NCI-H460 (cell line): ENCODE data around the gene RASGRP3. TPM values are rescaled to one million over a fixed set of nuclear protein-coding genes. Genes with fewer than 3 reads are reported as not detected.

Source experiments
- DNase-seq: peaks from one replicate; pipeline ENCODE4 v3.0.0-alpha.2; 2016; ENCODE audit warnings: low read depth; ENCODE audit errors: extremely low read depth
- total RNA-seq: library from RNA; depleted of rRNA; stranded (reverse); fragments of >200 nt; shearing (Covaris generic); gene quantifications from 2 replicates; pipeline ENCODE4 v1.2.3, GENCODE V29; 2014

The RASGRP3 gene
- total RNA-seq, 1 experiment from 2014 or later: not detected

DNA sequence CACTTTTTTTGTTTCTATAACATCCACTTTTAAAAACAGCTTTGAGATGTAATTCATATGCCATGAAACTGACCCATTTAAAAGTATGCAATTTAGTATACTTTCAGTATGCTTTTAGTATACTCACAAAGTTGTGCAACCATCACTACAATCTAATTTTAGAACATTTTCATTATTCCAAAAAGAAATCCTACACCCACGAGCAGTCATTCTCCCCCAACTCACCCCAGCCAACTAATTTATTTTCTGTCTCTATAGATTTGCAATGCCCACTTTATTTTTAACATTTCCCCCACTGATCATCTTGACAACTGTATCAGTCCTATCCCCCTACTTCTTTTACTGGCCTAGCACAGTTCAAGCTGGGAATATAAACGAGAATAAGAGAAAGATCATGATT is 83.6 kb downstream of the RASGRP3 start:
- no peak for DNase-seq

DNA sequence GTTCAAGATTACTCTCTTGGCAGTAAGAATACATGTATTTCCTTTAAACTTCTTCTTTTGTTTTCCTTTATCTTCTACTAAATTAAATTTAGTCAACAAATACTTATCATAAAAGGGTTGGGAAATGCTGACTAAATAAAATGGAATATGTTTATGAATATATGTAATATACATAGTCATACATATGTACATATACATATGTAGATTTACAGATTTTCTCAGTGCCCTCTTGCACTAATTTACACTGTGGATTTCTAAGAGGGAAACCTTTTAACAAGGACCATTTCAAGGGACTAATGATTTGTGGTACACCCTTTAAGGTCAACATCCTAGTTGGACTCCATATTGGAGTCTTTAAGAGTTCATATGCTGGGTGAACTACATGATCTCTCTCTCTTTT is 85.4 kb downstream of the RASGRP3 start:
- no peak for DNase-seq

DNA sequence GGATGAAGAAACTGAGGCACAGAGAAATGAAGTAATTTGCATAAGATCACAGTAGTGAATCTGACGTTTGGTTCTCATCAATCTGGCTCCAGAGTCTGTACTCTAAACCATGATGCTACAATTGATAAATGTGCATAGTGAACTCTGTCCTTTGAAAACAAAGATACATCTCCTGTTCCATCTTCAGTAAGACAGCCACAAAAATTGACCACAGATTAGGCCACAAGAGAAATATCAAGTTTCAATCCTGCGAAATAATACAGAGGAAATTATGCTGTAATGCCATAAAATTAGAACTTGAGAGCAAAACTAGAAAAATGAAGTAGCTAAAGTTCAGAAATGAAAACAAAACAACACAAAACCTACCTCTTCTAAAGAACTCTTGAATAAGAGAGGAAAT is 94.2 kb downstream of the RASGRP3 start:
- no peak for DNase-seq

DNA sequence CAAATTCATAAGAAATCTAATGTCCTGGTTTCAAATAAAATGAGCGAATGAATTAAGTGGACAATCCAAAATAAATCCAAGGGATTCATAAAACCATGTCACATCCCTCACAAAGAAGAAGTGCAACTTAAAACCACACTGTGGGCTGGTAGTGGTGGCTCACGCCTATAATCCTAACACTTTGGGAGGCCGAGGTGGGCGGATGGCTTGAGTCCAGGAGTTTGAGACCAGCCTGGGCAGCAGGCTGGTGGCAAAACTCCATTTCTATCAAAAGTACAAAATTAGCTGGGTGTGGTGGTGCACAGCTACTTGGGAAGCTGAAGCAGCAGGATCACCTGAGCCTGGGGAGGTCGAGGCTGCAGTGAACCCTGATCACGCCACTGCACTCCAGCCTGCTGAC is 97.2 kb downstream of the RASGRP3 start:
- DNase-seq: no peak

DNA sequence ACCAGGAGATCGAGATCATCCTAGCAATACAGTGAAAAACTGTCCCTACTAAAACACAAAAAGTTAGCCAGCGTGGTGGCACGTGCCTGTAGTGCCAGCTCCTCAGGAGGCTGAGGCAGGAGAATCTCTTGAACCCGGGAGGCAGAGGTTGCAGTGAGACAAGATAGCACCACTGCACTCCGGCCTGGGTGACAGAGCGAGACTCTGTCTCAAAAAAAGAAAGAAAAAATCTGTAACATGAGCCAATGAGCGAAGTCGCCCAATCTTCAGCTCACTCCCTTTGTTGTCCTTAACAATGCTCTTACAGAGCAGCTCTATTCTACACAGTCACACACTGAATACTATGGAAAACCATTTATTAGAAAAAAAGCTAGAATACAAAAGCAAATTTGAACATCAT is 100.6 kb downstream of the RASGRP3 start:
- no peak for DNase-seq

DNA sequence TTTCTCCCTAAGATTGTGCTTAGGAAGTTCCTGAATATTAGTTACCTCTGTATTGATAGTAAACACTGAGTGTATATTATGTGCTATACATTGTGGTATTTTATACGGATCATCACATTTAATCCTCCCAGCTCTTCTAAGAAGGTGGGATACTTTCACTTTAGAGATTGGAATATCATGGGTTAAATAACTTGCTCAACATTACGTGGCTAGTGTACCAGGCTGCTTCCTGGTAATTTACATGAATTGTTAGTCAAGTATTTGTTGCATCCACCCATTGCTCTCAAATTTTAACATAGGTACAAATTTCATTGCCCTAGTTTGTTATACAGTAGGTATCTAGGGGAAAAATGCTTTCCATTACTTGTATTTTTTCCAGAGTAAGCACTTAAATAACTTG is 101.2 kb downstream of the RASGRP3 start:
- DNase-seq: no peak

DNA sequence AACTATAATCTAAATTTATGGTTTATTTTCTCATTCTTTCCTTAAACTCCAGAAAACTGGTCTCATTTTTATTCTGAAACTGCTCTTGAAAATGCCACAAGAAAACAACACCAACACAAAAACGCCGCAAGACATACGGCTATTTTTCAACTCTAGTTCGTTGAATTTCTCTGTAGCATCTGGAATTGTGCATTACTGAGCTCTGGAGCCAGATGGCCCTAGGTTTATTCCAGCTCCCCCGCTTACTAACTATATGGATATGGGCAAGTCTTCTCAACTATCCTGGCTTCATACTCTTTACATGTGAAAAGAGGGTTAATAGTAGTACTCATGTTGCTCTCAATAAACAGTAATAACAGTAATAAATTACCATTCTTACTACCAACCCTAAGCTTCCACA is 102.8 kb downstream of the RASGRP3 start:
- DNase-seq: no peak

DNA sequence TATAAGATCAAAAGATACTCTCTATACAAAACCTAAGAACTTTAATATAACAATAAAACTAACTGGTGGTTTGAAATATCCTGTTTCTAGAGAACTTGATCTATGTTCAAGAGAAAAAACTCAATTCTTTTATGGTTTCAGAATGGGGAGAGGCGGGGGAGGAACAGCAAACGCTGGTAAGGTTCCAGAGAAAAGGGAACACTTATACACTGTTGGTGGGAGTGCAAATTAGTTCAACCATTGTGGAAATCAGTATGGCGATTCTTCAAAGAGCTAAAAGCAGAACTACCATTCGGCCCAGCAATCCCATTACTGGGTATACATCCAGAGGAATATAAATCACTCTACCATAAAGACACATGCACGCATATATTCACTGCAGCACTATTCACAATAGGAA is 105.4 kb downstream of the RASGRP3 start:
- no peak for DNase-seq

DNA sequence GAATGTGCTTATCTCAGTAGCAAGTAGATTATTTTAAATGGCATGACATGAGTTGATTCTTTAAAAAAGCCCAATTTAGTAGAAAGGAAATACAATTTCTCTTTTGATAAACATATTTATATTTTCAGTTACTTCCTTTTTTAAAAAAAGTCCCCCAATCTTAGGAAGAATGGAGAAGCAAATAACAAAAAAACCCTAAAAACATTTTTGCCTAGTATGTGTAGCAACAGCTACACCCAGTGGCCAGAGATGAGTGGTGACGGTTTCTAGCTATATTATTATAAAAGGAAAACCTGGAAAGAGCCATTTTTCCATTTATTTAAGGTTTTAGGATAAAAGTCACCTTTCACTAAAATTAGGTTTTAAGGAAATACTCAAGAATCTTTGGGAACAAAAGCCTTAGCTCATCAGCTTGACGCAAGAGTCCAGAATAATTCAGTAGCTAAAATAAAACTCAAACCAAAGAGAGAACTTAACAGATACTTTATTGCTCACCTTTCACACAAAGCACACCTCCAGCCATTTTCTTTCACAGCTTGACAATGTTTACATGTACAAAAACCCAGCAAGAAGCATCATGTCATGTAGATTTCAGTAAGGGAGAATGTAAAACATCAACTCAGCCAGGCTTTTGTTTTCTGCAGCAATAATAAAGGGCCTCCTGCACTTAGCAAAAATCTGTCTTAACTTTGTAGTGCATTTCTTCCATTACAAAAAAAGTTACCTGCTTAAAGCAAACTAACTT is 106.9 kb downstream of the RASGRP3 start:
- peak; percentile 28 for DNase-seq

DNA sequence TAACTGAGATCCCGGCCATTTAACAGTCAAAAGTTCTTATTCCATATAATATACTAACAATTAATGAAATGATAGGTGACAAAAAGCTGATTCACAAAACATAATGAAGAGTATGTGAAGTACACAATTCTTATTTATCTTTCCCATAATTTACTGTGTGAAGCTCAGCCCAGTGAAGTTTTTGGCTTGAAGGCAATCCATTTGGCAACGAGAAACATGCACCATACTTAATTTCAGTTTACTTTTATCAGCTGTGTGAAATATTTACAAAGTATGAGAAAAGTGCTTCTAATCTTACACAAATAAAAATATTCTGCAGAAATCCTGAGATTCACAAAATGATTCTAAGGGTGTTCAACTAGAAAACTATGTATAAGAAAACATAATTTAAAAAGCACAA is 110.3 kb downstream of the RASGRP3 start:
- no peak for DNase-seq

DNA sequence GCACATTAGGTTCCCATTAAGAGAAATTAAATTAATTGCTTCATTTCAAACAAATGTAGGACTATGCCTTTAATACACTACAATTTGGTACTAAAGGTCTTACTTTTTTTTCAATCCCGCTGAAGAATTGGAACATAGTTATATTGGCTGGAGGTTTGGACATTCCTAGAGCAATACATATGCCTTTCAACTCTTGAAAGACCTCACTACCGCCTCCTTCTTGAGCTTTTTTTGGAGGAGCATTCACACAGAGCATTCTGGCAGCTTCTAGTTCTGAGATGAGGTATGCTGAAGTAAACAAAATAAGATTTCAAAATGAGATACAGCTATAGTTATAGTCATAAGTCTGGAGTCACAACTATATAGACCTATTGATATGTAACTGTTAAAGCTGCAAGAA is 111.8 kb downstream of the RASGRP3 start:
- DNase-seq: no peak

DNA sequence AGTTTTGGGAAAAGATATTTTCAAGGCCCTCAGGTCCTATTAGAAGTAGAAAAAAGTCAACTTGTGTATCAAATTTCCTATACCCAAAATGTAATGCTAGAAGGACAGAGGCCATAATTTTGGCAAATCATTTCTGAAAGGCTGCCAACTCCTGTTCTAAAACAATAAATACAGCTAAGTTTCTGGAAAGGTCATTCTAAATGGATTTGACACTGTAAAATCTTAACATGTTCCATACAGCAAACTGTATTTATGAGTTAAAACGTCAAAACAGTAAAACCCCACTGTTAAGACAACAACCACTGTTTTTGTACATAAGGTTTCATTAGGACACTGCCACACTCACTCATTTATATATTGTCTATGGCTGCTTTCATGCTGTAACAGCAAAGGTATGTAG is 113.0 kb downstream of the RASGRP3 start:
- no peak for DNase-seq

DNA sequence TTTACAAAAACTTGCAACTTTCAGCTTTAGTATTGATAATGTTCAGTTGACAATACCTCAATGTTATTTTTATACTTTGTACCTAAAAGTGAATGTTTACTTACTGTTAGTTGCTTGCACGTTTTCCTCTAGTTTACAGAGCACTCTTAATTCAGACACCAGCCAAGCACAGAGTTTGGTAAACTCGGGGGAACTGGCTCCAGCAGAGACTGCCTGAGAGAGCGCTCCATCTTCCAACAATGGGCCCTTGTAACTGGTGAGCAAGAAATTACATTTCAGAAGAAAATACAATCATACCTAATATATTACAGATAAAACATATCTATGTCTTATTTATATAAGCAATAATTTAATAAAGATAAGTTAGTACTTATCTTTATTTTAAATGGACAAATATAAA is 118.9 kb downstream of the RASGRP3 start:
- DNase-seq: no peak

DNA sequence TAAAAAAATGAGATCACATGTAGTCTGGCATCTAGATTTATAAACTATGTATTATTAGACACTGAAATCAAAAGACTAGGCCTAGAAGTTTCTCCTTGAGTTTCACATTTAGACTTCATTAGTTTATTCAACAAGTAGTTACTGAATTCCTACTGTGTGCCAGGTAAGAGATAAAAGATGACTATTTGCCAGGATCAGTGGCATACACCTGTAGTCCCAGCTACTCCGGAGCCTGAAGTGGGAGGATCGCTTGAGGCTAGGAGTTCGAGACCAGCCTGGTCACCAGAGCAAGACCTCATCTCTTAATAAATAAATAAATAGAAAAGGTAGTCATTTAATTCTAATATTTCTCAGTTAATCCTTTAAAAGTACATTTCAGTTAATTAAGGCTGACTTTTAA is 120.6 kb downstream of the RASGRP3 start:
- DNase-seq: no peak

DNA sequence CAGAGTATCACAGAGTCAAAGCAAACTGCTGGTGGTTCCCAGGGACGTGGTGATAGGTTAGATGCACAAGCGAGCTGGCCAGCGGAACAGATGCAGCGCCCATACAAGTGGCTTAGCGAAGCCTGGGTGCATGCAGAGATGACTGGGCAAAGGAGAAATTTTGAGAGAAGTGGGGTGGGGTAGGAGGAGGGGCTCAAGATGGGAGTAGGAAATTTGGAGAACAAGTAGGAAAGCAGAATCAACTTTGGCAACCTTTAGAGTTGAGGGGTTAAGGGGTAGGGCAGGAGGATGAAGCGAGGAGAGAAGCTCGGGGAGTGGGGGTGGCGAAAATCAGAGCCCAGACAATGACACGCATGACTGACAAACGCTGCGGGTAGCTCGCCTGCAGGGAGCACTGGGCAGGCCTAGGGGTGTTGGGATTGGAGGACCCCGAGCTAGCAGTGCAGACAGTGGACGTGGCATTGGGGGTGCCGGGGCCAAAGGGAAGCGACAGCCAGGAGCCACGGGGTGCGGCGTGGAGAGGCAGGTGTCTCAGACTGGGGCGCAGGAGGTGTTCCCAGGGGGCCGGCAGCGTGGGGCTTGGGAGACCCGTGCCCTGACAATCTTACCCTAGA is 122.2 kb downstream of the RASGRP3 start:
- peak; percentile 23 for DNase-seq

DNA sequence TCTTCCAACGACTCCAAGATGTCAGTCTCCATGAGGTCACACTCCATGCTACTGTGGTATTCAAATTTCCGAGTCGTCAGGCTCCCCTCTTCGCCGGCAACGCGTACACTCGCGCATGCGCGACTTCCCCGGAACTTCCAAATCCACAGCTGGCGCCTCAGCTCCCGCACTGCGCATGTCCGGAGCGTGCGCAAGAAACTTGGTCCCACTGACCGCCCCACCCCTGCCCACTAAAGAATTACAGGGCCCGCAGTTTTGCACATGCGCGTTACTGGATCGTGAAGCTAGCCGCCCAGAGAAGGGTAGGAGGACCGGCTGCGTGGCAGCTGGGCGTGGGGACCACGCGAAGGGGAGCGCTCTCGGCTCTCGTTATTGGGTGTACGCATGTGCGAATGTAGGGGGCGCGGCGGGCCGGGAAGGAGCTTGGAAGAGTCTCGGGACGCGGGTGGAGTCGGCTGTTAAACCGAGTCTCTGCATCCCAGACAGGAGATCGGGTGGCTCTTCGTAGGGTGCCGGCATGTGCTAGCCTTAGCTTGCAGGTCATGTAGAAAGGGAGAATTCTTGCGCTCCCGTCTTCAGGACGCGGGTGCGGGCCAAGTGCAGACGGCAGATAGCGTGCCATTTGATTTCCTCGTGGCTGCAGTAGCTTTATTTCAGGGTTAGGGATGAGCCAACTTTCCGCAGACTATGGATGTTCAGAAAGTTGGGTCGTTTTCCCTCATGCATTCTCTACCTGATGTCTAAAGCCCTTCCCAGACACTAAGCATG is 122.9 kb downstream of the RASGRP3 start, which contains the start of gene FAM98A:
TSS of gene FAM98A (minus strand) at position 125 of the 768 bp plus-strand sequence. CDS start at position 47, 78 bp downstream.
- DNase-seq: peak; percentile 99

DNA sequence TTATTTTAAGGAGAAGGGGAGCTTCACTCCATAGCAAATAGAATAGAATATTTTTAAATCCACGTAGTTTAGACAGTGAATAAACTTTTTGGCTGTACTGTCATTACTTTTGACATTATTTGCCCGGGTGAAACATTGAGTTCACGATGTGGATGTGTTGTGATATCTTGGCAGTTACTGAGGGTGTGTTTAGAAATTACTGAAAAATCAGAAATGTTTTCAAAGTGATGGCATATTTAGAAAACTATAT is 123.4 kb downstream of the RASGRP3 start:
- no peak for DNase-seq

DNA sequence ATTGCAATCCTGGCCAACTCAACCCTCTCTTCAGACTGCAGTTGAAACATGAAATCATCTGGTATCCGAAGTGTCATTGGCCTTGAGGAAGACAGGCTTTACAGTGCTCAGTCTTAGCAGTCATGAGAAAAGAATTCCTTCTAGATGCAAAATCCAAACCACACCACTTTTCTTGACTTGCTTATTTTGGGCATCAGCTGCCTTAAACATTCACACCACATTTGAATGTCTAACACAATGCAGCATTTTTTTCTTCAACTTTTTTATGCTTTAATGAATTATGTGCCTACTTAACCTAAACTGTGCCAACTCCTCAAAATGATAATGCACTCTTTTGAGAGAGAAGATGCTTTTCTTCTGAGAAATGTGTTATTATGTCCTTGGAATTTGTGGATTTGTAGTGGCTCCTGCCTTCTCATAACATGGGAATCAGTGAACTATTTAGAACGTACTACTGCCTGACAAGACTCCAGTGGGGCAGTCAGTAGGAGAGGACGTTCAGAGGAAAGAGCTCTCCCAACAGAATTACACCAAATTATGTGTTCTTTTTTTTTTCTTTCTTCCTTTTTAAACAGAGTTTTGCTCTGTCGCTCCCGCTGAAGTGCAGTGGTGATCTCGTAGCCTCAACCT is 125.9 kb downstream of the RASGRP3 start:
- DNase-seq: no peak

DNA sequence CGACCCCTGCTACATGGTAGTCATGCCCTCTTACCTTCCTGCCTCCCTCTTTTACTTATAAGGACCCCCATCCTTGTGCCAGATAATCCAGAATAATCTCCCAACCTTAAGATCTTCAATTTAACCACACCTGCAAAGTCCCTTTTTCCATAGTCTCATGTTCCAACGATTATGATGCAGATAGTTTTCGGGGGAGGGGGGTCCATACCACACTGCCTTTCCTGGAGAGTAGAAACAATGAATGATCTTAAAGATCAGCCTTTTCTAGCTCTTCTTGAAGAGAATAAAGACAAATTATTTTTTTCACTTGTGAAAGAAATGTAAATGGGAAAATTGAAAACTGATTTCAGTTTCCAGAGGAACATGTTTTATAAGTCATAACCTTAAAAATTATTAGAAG is 127.0 kb downstream of the RASGRP3 start:
- no peak for DNase-seq

DNA sequence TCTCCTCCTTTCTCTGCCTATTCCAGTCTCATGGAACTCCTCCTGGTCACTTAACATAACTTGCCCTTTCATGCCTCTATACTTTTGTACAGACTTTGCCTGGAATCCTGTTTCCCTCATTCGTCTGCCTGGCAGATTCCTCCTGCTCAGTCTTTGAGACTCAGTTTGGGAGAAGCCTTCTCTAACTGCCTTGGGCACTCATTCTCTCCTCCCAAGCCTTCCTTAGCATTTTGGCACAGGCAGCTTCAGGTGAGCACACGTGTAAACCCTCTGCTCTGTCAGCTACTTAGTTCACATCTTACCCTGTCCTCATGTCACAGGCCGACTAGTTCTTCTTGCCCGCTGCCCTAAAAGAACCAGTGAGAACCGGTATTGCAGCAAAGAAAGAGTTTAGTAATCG is 128.6 kb downstream of the RASGRP3 start:
- DNase-seq: no peak

DNA sequence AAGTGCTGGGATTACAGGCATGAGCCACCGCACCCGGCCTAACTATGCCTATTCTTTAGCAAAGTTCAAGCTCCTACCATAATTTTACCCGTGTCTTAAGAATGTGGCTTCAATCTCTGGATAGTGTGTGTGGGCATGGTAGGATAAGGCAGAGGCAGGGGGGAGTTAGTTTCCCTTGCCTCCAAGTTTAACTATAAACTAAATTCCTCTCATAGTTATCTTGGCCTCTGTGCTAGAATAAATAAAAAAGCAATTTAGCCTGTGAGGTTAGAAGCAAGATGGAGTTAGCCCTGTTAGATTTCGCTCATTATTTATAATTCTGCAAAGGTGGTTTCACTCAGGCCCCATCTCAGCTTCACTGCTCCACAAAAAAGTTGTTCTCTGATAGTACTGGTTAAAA is 129.7 kb downstream of the RASGRP3 start:
- DNase-seq: no peak

DNA sequence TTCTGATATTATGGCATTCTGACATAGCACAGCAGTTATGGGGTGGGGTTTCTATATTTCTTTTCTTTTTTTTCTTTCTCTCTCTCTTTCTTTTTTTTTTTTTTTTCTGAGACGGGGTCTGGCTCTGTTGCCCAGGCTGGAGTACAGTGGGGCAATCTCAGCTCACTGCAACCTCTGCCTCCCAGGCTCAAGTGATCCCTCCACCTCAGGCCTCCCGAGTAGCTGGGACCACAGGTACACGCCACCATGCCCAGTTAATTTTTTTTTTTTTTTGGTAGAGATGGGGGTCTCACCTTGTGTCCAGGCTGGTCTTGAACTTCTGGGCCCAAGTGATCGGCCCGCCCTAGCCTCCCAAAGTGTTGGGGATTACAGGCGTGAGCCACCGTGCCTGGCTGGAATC is 130.2 kb downstream of the RASGRP3 start:
- DNase-seq: no peak
